ENCODE measurements around the gene SULT1C2. TPM values are rescaled to one million over a fixed set of nuclear protein-coding genes. Genes with fewer than 3 reads are reported as not detected.

The SULT1C2 gene
- total RNA-seq, 4 donors from 2014 or later: not detected

GRCh38 chr2:108345951-108346350 lies 57.3 kb downstream of the SULT1C2 start:
- Histone ChIP-seq H3K27ac (no peak overlapping the region), H3K9me3 (no peaks in the 10 kb centered on the region), H3K27me3 (peaks cover 3% of the 10 kb centered on the region), H3K4me1 (no peaks in the 10 kb centered on the region), H3K4me3 (no peak overlapping the region), H3K36me3 (no peaks in the 10 kb centered on the region)
- DNase-seq (ENCODE audit: low spot score in 2 of 2): no peak
- TF ChIP-seq POLR2A (IDR thresholded peaks at IDR 0.05) (no peak), EP300 (IDR thresholded peaks at IDR 0.05) (no peak), POLR2AphosphoS5 (IDR thresholded peaks at IDR 0.05) (no peak)
- TF ChIP-seq, protein P1, sequence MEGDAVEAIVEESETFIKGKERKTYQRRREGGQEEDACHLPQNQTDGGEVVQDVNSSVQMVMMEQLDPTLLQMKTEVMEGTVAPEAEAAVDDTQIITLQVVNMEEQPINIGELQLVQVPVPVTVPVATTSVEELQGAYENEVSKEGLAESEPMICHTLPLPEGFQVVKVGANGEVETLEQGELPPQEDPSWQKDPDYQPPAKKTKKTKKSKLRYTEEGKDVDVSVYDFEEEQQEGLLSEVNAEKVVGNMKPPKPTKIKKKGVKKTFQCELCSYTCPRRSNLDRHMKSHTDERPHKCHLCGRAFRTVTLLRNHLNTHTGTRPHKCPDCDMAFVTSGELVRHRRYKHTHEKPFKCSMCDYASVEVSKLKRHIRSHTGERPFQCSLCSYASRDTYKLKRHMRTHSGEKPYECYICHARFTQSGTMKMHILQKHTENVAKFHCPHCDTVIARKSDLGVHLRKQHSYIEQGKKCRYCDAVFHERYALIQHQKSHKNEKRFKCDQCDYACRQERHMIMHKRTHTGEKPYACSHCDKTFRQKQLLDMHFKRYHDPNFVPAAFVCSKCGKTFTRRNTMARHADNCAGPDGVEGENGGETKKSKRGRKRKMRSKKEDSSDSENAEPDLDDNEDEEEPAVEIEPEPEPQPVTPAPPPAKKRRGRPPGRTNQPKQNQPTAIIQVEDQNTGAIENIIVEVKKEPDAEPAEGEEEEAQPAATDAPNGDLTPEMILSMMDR (IDR thresholded peaks at IDR 0.05): no peak
- 75% methylated on average over 3 of the region's 3 CpGs for WGBS

DNA sequence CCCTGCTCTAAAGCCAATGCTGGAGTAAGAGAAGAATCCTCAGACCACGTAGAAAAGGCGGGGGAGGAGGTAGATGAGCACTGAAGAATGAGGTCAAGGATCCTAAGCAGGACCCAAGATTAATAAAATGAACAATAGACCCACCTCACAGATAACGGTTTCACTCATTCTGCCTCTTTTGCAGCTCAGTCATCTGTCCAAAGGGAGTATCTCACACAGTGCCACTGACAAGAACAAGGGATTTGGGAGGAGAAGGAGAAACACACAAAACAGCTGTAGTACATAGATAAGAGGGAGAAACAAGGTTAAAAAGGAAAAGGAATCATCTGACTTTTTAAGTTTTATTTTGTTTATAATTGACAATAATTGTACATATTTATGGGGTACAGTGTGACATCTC lies 58.1 kb downstream of the SULT1C2 start:
- Histone ChIP-seq H3K36me3 (no peaks in the 10 kb centered on the region), H3K27ac (no peak overlapping the region), H3K27me3 (peaks cover 3% of the 10 kb centered on the region), H3K4me3 (no peak overlapping the region), H3K4me1 (no peaks in the 10 kb centered on the region), H3K9me3 (no peaks in the 10 kb centered on the region)
- TF ChIP-seq, protein P1 (IDR thresholded peaks at IDR 0.05): no peak
- TF ChIP-seq EP300 (IDR thresholded peaks at IDR 0.05) (no peak), POLR2A (IDR thresholded peaks at IDR 0.05) (no peak), POLR2AphosphoS5 (IDR thresholded peaks at IDR 0.05) (no peak)
- WGBS: 85% methylated on average over 3 of the region's 3 CpGs
- DNase-seq (ENCODE audit: low spot score in 2 of 2): no peak

DNA sequence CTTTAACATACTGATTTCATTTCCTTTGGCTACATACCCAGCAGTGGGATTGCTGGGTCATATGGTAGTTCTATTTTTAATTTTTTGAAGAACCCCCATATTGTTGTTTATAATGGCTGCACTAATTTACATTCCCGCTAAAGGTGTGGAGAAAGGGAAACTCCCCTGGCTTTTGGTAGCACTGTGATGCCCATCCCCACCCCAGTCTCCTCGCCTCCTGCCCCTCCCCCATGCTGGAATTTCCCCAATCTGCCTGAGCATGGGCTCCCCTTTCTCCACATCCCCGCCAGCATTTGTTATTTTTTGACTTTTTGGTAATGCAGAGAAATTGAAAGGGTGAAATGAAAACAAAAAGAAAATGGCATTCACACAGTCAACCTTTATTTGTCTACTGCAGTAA lies 59.1 kb downstream of the SULT1C2 start:
- TF ChIP-seq, protein P1 (IDR thresholded peaks at IDR 0.05): no peak
- no peak for TF ChIP-seq POLR2A (IDR thresholded peaks at IDR 0.05)
- no peak for TF ChIP-seq EP300 (IDR thresholded peaks at IDR 0.05)
- TF ChIP-seq POLR2AphosphoS5 (IDR thresholded peaks at IDR 0.05): no peak
- no peak overlapping the region for H3K4me3 ChIP-seq
- H3K27me3 ChIP-seq: peaks cover 3% of the 10 kb centered on the region
- no peaks in the 10 kb centered on the region for H3K36me3 ChIP-seq
- no peaks in the 10 kb centered on the region for H3K4me1 ChIP-seq
- H3K9me3 ChIP-seq: no peaks in the 10 kb centered on the region
- H3K27ac ChIP-seq: no peak overlapping the region
- no peak for DNase-seq (ENCODE audit: low spot score in 2 of 2)
- 53% methylated on average over 3 of the region's 3 CpGs for WGBS

GRCh38 chr2:108348816-108349570 lies 60.3 kb downstream of the SULT1C2 start:
- no peak overlapping the region for H3K4me3 ChIP-seq
- H3K27ac ChIP-seq: no peak overlapping the region
- H3K36me3 ChIP-seq: no peaks in the 10 kb centered on the region
- no peak for DNase-seq (ENCODE audit: low spot score in 2 of 2)
- H3K9me3 ChIP-seq: no peaks in the 10 kb centered on the region
- H3K27me3 ChIP-seq: peaks cover 3% of the 10 kb centered on the region
- no peaks in the 10 kb centered on the region for H3K4me1 ChIP-seq
- TF ChIP-seq POLR2A (IDR thresholded peaks at IDR 0.05) (no peak), POLR2AphosphoS5 (IDR thresholded peaks at IDR 0.05) (no peak), EP300 (IDR thresholded peaks at IDR 0.05) (no peak)
- TF ChIP-seq, protein P1 (IDR thresholded peaks at IDR 0.05): no peak
- 81% methylated on average over 4 of the region's 5 CpGs for WGBS

- H3K4me1 ChIP-seq: no peaks in the 10 kb centered on the region
- no peak overlapping the region for H3K4me3 ChIP-seq
- TF ChIP-seq POLR2A (IDR thresholded peaks at IDR 0.05) (no peak), POLR2AphosphoS5 (IDR thresholded peaks at IDR 0.05) (no peak), EP300 (IDR thresholded peaks at IDR 0.05) (no peak)
- TF ChIP-seq, protein P1 (IDR thresholded peaks at IDR 0.05): no peak
- no peaks in the 10 kb centered on the region for H3K36me3 ChIP-seq
- peaks cover 3% of the 10 kb centered on the region for H3K27me3 ChIP-seq
- DNase-seq (ENCODE audit: low spot score in 2 of 2): no peak
- no peaks in the 10 kb centered on the region for H3K9me3 ChIP-seq
- no peak overlapping the region for H3K27ac ChIP-seq
- WGBS: 84% methylated on average over 2 of the region's 2 CpGs
Observed at GRCh38 chr2:108349571-108349928, 60.9 kb downstream of the SULT1C2 start.
